Keratinocyte (primary cell): ENCODE measurements around the gene NXPH2. TPM values are rescaled to one million over a fixed set of nuclear protein-coding genes. Genes with fewer than 3 reads are reported as not detected.

Source experiments
- DNase-seq: peaks from one replicate; pipeline ENCODE4 v3.0.0-alpha.2; 2011; ENCODE audit warnings: low read depth, missing footprints, low spot score
- FAIRE-seq: peaks from 2 replicates; lab custom pipeline; 2011; peaks lifted over from hg19 to GRCh38; lab: Jason Lieb, UNC
- H2AFZ ChIP-seq: 2 replicates; pipeline ENCODE4 v1.6.0; 2012; ENCODE audit warnings: low read length, control low read depth, inconsistent platforms; ENCODE audit not compliant: control insufficient read depth
- H3K27ac ChIP-seq: 2 replicates; pipeline ENCODE4 v1.5.1; 2011; ENCODE audit warnings: low read length; ENCODE audit not compliant: control insufficient read depth, insufficient read depth
- H3K27me3 ChIP-seq: 3 replicates; pipeline ENCODE4 v1.6.0; 2011; ENCODE audit warnings: low read length; ENCODE audit not compliant: control insufficient read depth, insufficient read depth; ENCODE audit errors: extremely low read depth
- H3K36me3 ChIP-seq, 2 experiments: 2 replicates in 1 of 2; 3 replicates in 1 of 2; pipeline ENCODE4 v1.5.1; 2011; ENCODE audit warnings: low read length in 2 of 2, mild to moderate bottlenecking in 1 of 2; ENCODE audit not compliant: control insufficient read depth in 2 of 2, insufficient read depth in 2 of 2; ENCODE audit errors: extremely low read depth in 1 of 2
- H3K4me1 ChIP-seq: 3 replicates; pipeline ENCODE4 v1.5.1; 2011; ENCODE audit warnings: low read length; ENCODE audit not compliant: control insufficient read depth, insufficient read depth; ENCODE audit errors: extremely low read depth
- H3K4me2 ChIP-seq: 3 replicates; pipeline ENCODE4 v1.6.0; 2011; ENCODE audit warnings: low read depth, low read length; ENCODE audit not compliant: control insufficient read depth, insufficient read depth; ENCODE audit errors: extremely low read depth
- H3K4me3 ChIP-seq, 3 experiments: fragments of 200-600 bp in 1 of 3; sonication (generic) in 1 of 3; 2 replicates in 2 of 3; 3 replicates in 1 of 3; pipeline ENCODE4 v1.5.1; 2011 to 2016; ENCODE audit warnings: low read length in 3 of 3, mild to moderate bottlenecking in 3 of 3, control low read depth in 2 of 3, inconsistent platforms in 1 of 3, low read depth in 1 of 3, mixed read lengths in 1 of 3, mixed run types in 1 of 3, moderate library complexity in 1 of 3; ENCODE audit not compliant: control insufficient read depth in 2 of 3, insufficient read depth in 2 of 3; ENCODE audit errors: extremely low read depth in 1 of 3
- H3K79me2 ChIP-seq: 2 replicates; pipeline ENCODE4 v1.6.0; 2012; ENCODE audit warnings: low read length; ENCODE audit not compliant: control insufficient read depth, insufficient read depth
- H3K9ac ChIP-seq: 3 replicates; pipeline ENCODE4 v1.6.0; 2011; ENCODE audit warnings: low read length; ENCODE audit not compliant: control insufficient read depth, insufficient read depth; ENCODE audit errors: extremely low read depth
- H3K9me1 ChIP-seq: 3 replicates; pipeline ENCODE4 v1.6.0; 2011; ENCODE audit warnings: low read length; ENCODE audit not compliant: control insufficient read depth, insufficient read depth; ENCODE audit errors: extremely low read depth
- H3K9me3 ChIP-seq: 2 replicates; pipeline ENCODE4 v1.5.1; 2012; ENCODE audit warnings: low read depth, low read length; ENCODE audit not compliant: control insufficient read depth
- H4K20me1 ChIP-seq: 3 replicates; pipeline ENCODE4 v1.6.0; 2011; ENCODE audit warnings: low read length; ENCODE audit not compliant: control insufficient read depth, insufficient read depth; ENCODE audit errors: extremely low read depth
- CTCF ChIP-seq, 3 experiments: IDR thresholded peaks in 1 of 3; conservative IDR thresholded peaks in 1 of 3; optimal IDR thresholded peaks in 1 of 3; 2 replicates in 2 of 3; 3 replicates in 1 of 3; pipeline versions ENCODE3 to v1.5.1; 2011; ENCODE audit warnings: low read length in 3 of 3, mild to moderate bottlenecking in 3 of 3, moderate library complexity in 2 of 3, control low read depth in 1 of 3, inconsistent platforms in 1 of 3; ENCODE audit not compliant: insufficient read depth in 2 of 3; ENCODE audit errors: extremely low read depth in 1 of 3
- EZH2 ChIP-seq: IDR thresholded peaks from one replicate; pipeline ENCODE4 v1.6.1; 2012; ENCODE audit warnings: inconsistent platforms, mild to moderate bottlenecking, low read length, moderate library complexity
- dilution Hi-C: fragments of 300-500 bp; cut with MboI; formaldehyde crosslinking; loops from one replicate; pipeline ENCODE4 v1.7.0; 2020; ENCODE audit warnings: low sequenced_read_pairs; ENCODE audit not compliant: extremely low pct_ligation_motif_present
- polyA plus RNA-seq, 5 experiments: library from polyadenylated mRNA; depleted of rRNA in 3 of 5; stranded (reverse) in 3 of 5; stranded (forward) in 1 of 5; unstranded in 1 of 5; fragments of >200 nt; gene quantifications; 1 replicate in 1 of 5; 2 replicates in 3 of 5; 3 replicates in 1 of 5; pipeline versions ENCODE4 v1.2.1 to v1.2.3, GENCODE V29; 2011 to 2012; ENCODE audit warnings: missing spikeins in 2 of 5, low read depth in 1 of 5, low replicate concordance in 1 of 5

The NXPH2 gene
- polyA plus RNA-seq, 1 donor (not counting 4 experiments of a cell fraction or from before 2014, with no cell fraction given): not detected

- Histone ChIP-seq H3K27me3 (no peaks in the 10 kb centered on the region), H3K9me3 (no peaks in the 10 kb centered on the region), H3K4me1 (no peaks in the 10 kb centered on the region), H2AFZ (no peak overlapping the region), H3K4me3 (no peak overlapping the region), H3K9me1 (no peaks in the 10 kb centered on the region), H3K27ac (no peak overlapping the region), H3K36me3 (no peaks in the 10 kb centered on the region), H4K20me1 (no peaks in the 10 kb centered on the region), H3K4me2 (no peak overlapping the region), H3K79me2 (no peaks in the 10 kb centered on the region), H3K9ac (no peak overlapping the region)
- FAIRE-seq (no peak), DNase-seq (no peak)
- dilution Hi-C loops: no loop called here
- TF ChIP-seq CTCF (optimal IDR thresholded peaks at IDR 0.05 in 1 of 3, IDR thresholded peaks at IDR 0.05 in 1 of 3, conservative IDR thresholded peaks at IDR 0.05 in 1 of 3; ENCODE audit: extremely low read depth in 1 of 3, insufficient read depth in 2 of 3, low read length in 3 of 3) (no peak), EZH2 (no peak)
Observed at GRCh38 chr2:138794724-138795123, 14.5 kb upstream of the NXPH2 start.

GRCh38 chr2:138787053-138787666 lies 7.0 kb upstream of the NXPH2 start:
- H3K9me3 ChIP-seq: no peaks in the 10 kb centered on the region
- no peaks in the 10 kb centered on the region for H3K27me3 ChIP-seq
- H3K36me3 ChIP-seq: no peaks in the 10 kb centered on the region
- dilution Hi-C loops: no loop called here
- FAIRE-seq (peak; percentile 29), DNase-seq (no peak)
- H2AFZ ChIP-seq: peak overlapping the region; percentile 35
- H3K4me3 ChIP-seq: no peak overlapping the region
- H3K9ac ChIP-seq: no peak overlapping the region
- H3K4me1 ChIP-seq: peaks cover 4% of the 10 kb centered on the region
- no peak overlapping the region for H3K27ac ChIP-seq
- no peaks in the 10 kb centered on the region for H3K9me1 ChIP-seq
- H3K79me2 ChIP-seq: no peaks in the 10 kb centered on the region
- H4K20me1 ChIP-seq: no peaks in the 10 kb centered on the region
- peak overlapping the region; percentile 17 for H3K4me2 ChIP-seq
- TF ChIP-seq CTCF (optimal IDR thresholded peaks at IDR 0.05 in 1 of 3, IDR thresholded peaks at IDR 0.05 in 1 of 3, conservative IDR thresholded peaks at IDR 0.05 in 1 of 3; ENCODE audit: extremely low read depth in 1 of 3, insufficient read depth in 2 of 3, low read length in 3 of 3) (peak; percentile 4 to 67 (median 65)), EZH2 (no peak)
